Endothelial cell of umbilical vein (primary cell): ENCODE measurements around the gene ADAMTS6. TPM values are rescaled to one million over a fixed set of nuclear protein-coding genes. Genes with fewer than 3 reads are reported as not detected.

Experiments
- BruUV-seq: library from RNA; stranded (reverse); fragments of 400-500 nt; replicated peaks from 2 replicates; lab custom pipeline; 2021; lab: Mats Ljungman, UMichigan
- CTCF ChIA-PET: fragments of 300-600, 350-600 bp; sonication (Branson Sonifier 250); formaldehyde crosslinking; loops from one replicate; lab custom pipeline; 2021; ENCODE audit warnings: antibody characterized with exemption, inconsistent platforms; lab: Charles Lee
- POLR2A ChIA-PET: fragments of 300-600, 350-600 bp; sonication (Branson Sonifier 250); formaldehyde crosslinking; loops from one replicate; lab custom pipeline; 2021; ENCODE audit warnings: antibody characterized with exemption, inconsistent platforms; lab: Charles Lee
- DNase-seq: peaks from one replicate; pipeline ENCODE4 v3.0.0-alpha.2; 2011; ENCODE audit warnings: low read depth, low spot score
- FAIRE-seq: peaks from 2 replicates; lab custom pipeline; 2011; peaks lifted over from hg19 to GRCh38; lab: Jason Lieb, UNC
- H2AFZ ChIP-seq: 2 replicates; pipeline ENCODE4 v1.6.0; 2012; ENCODE audit warnings: low read depth, low read length, control low read depth, inconsistent platforms
- H3K27ac ChIP-seq: 2 replicates; pipeline ENCODE4 v1.5.1; 2011; ENCODE audit warnings: low read depth, mild to moderate bottlenecking, control low read depth, low read length, moderate library complexity; ENCODE audit not compliant: insufficient read depth
- H3K27me3 ChIP-seq, 2 experiments: 2 replicates each; pipeline versions ENCODE4 v1.6.0 to v1.6.1; 2011; ENCODE audit warnings: low read length in 2 of 2, mixed read lengths in 1 of 2; ENCODE audit not compliant: control insufficient read depth in 2 of 2, insufficient read depth in 2 of 2
- H3K36me3 ChIP-seq, 2 experiments: 2 replicates in 1 of 2; 3 replicates in 1 of 2; pipeline ENCODE4 v1.5.1; 2011; ENCODE audit warnings: low read length in 2 of 2, mild to moderate bottlenecking in 1 of 2, moderate library complexity in 1 of 2; ENCODE audit not compliant: control insufficient read depth in 2 of 2, insufficient read depth in 2 of 2; ENCODE audit errors: extremely low read depth in 1 of 2
- H3K4me1 ChIP-seq: 3 replicates; pipeline ENCODE4 v1.5.1; 2011; ENCODE audit warnings: mild to moderate bottlenecking, low read length; ENCODE audit not compliant: control insufficient read depth, insufficient read depth; ENCODE audit errors: extremely low read depth
- H3K4me2 ChIP-seq: 2 replicates; pipeline ENCODE4 v1.6.1; 2011; ENCODE audit warnings: low read length, control low read depth, mixed read lengths; ENCODE audit not compliant: insufficient read depth
- H3K4me3 ChIP-seq, 3 experiments: fragments of 200-600 bp in 1 of 3; sonication (generic), shearing (Covaris generic) in 1 of 3; replicated peaks in 1 of 3; 2 replicates each; pipeline ENCODE4 v1.5.1; 2011 to 2016; ENCODE audit warnings: control low read depth in 3 of 3, low read length in 3 of 3, mild to moderate bottlenecking in 2 of 3, inconsistent platforms in 1 of 3, low read depth in 1 of 3, moderate library complexity in 1 of 3; ENCODE audit not compliant: insufficient read depth in 1 of 3
- H3K79me2 ChIP-seq: 2 replicates; pipeline ENCODE4 v1.6.0; 2012; ENCODE audit warnings: low read length, inconsistent platforms; ENCODE audit not compliant: control insufficient read depth, insufficient read depth
- H3K9ac ChIP-seq: replicated peaks from 2 replicates; pipeline ENCODE3; 2011; ENCODE audit warnings: low read length, control low read depth; ENCODE audit not compliant: insufficient read depth; ENCODE audit errors: extremely low read depth
- H3K9me1 ChIP-seq: replicated peaks from 3 replicates; pipeline ENCODE4 v1.6.0; 2011; ENCODE audit warnings: mild to moderate bottlenecking, low read length; ENCODE audit not compliant: control insufficient read depth, insufficient read depth; ENCODE audit errors: extremely low read depth
- H3K9me3 ChIP-seq: replicated peaks from 2 replicates; pipeline ENCODE4 v1.5.1; 2012; ENCODE audit warnings: low read length, inconsistent platforms; ENCODE audit not compliant: control insufficient read depth, insufficient read depth
- H4K20me1 ChIP-seq: replicated peaks from 2 replicates; pipeline ENCODE3; 2011; ENCODE audit warnings: mild to moderate bottlenecking, low read length; ENCODE audit not compliant: control insufficient read depth, insufficient read depth; ENCODE audit errors: extremely low read depth
- EZH2 ChIP-seq: IDR thresholded peaks from 2 replicates; pipeline ENCODE4 v1.6.1; 2012; ENCODE audit warnings: borderline replicate concordance, low read depth, mild to moderate bottlenecking, moderate library complexity, low read length, inconsistent platforms; ENCODE audit not compliant: severe bottlenecking
- FOS ChIP-seq: IDR thresholded peaks from 2 replicates; pipeline ENCODE4 v1.6.1; 2011; ENCODE audit warnings: mild to moderate bottlenecking, low read length, moderate library complexity, borderline replicate concordance; ENCODE audit not compliant: insufficient read depth
- GATA2 ChIP-seq: IDR thresholded peaks from 2 replicates; pipeline ENCODE4 v1.7.0; 2011; ENCODE audit warnings: low read depth, mild to moderate bottlenecking, moderate library complexity, mixed read lengths, low read length; ENCODE audit not compliant: insufficient read length, insufficient read depth
- JUN ChIP-seq: IDR thresholded peaks from 2 replicates; pipeline ENCODE4 v1.6.1; 2011; ENCODE audit warnings: borderline replicate concordance, low read depth; ENCODE audit not compliant: insufficient read length, insufficient read depth
- MYC ChIP-seq: IDR thresholded peaks from one replicate; pipeline ENCODE4 v1.6.1; 2011; ENCODE audit warnings: mild to moderate bottlenecking, low read depth, low read length
- POLR2A ChIP-seq: IDR thresholded peaks from 2 replicates; pipeline ENCODE4 v1.6.1; 2012; ENCODE audit warnings: low read depth, mild to moderate bottlenecking, control low read depth, low read length
- POLR2AphosphoS5 ChIP-seq: IDR thresholded peaks from 2 replicates; pipeline ENCODE4 v1.6.1; 2012; ENCODE audit warnings: low read depth, mild to moderate bottlenecking, control low read depth, low read length, moderate library complexity; ENCODE audit not compliant: insufficient read depth
- dilution Hi-C: fragments of 300-500 bp; cut with MboI; formaldehyde crosslinking; loops from one replicate; pipeline ENCODE4 v1.15.0; 2019; ENCODE audit warnings: low sequenced_read_pairs; ENCODE audit not compliant: extremely low pct_ligation_motif_present
- intact Hi-C: fragments of 100-400 bp; cut with micrococcal nuclease; formaldehyde crosslinking; loops from one replicate; pipeline ENCODE4 v1.10.0; 2022
- polyA plus RNA-seq, 4 experiments: library from polyadenylated mRNA; depleted of rRNA in 3 of 4; stranded (reverse) in 3 of 4; unstranded in 1 of 4; fragments of >200 nt; gene quantifications; 2 replicates each; pipeline versions ENCODE4 v1.2.1 to v1.2.3, GENCODE V29; 2011 to 2012; ENCODE audit warnings: missing spikeins in 1 of 4
- total RNA-seq: library from RNA; stranded (reverse); gene quantifications from 2 replicates; pipeline ENCODE4 v1.2.3, GENCODE V29; 2021
- TF ChIP-seq, protein P1 (sequence below): IDR thresholded peaks from 2 replicates; pipeline ENCODE4 v1.6.1; 2011; ENCODE audit not compliant: insufficient read depth, insufficient read length
- TF ChIP-seq, protein P2 (sequence below), 2 donors: IDR thresholded peaks; 1 replicate in 1 of 2; 2 replicates in 1 of 2; pipeline ENCODE4 v1.5.1; 2011; ENCODE audit warnings: low read length in 2 of 2, mild to moderate bottlenecking in 2 of 2, moderate library complexity in 2 of 2, control low read depth in 1 of 2, inconsistent platforms in 1 of 2, low read depth in 1 of 2; ENCODE audit not compliant: insufficient read depth in 1 of 2; ENCODE audit errors: extremely low read depth in 1 of 2

ADAMTS6 gene
- total and polyA plus RNA-seq, 2 donors (not counting 3 experiments of a cell fraction or from before 2014, with no cell fraction given) = 20.4 to 43.4 TPM

DNA sequence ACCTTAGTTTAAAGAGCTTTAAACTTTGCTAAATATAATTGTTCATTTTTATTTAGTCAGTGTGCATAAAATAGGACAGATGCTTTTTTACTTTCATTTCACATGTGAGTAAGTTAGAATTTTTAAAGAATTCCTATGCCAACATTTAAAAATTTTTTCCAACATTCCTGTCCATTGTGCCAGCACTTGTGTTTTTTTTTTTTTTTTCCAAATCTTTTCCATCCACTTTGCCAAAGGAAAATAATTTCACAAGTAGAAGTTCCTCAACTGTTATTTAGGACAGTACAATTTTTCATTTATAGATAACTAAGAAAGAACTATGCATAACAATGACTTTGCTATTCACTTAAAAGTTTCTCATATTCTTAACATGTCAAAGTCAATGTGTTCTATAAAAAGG is 189.5 kb downstream of the ADAMTS6 start:
- FAIRE-seq (no peak), DNase-seq (no peak)
- H3K27ac ChIP-seq = no peak overlapping the region
- no peaks in the 10 kb centered on the region for H3K4me1 ChIP-seq
- intact Hi-C loops (no loop called here), dilution Hi-C loops (no loop called here)
- no peak overlapping the region for H3K9ac ChIP-seq
- H3K36me3 ChIP-seq = peaks cover 0 to 2% of the 10 kb centered on the region in 2 experiments
- H3K9me1 ChIP-seq = no peaks in the 10 kb centered on the region
- no peak overlapping the region for H3K4me2 ChIP-seq
- H3K4me3 ChIP-seq = no peak overlapping the region
- TF ChIP-seq, protein P1, sequence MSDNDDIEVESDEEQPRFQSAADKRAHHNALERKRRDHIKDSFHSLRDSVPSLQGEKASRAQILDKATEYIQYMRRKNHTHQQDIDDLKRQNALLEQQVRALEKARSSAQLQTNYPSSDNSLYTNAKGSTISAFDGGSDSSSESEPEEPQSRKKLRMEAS = no peak
- TF ChIP-seq GATA2 (no peak), JUN (no peak), POLR2AphosphoS5 (no peak), FOS (no peak), POLR2A (no peak), MYC (no peak), EZH2 (no peak)
- TF ChIP-seq, protein P2, sequence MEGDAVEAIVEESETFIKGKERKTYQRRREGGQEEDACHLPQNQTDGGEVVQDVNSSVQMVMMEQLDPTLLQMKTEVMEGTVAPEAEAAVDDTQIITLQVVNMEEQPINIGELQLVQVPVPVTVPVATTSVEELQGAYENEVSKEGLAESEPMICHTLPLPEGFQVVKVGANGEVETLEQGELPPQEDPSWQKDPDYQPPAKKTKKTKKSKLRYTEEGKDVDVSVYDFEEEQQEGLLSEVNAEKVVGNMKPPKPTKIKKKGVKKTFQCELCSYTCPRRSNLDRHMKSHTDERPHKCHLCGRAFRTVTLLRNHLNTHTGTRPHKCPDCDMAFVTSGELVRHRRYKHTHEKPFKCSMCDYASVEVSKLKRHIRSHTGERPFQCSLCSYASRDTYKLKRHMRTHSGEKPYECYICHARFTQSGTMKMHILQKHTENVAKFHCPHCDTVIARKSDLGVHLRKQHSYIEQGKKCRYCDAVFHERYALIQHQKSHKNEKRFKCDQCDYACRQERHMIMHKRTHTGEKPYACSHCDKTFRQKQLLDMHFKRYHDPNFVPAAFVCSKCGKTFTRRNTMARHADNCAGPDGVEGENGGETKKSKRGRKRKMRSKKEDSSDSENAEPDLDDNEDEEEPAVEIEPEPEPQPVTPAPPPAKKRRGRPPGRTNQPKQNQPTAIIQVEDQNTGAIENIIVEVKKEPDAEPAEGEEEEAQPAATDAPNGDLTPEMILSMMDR (IDR thresholded peaks at IDR 0.05; ENCODE audit: extremely low read depth in 1 of 2, insufficient read depth in 1 of 2, low read depth in 1 of 2, low read length in 2 of 2) = no peak
- no peaks in the 10 kb centered on the region for H4K20me1 ChIP-seq
- CTCF ChIA-PET = interaction anchor here (1.1 to 1.5 kb wide), 2 partner anchors 9 to 10 kb away, joined by 4 to 6 read pairs; no protein-coding TSS in a partner anchor
- H3K9me3 ChIP-seq = no peaks in the 10 kb centered on the region
- POLR2A ChIA-PET = no interaction called here
- no peaks in the 10 kb centered on the region for H3K79me2 ChIP-seq
- no peaks in the 10 kb centered on the region for H3K27me3 ChIP-seq
- no TSS peak for BruUV-seq
- no peak overlapping the region for H2AFZ ChIP-seq
